Mesodermal cell (in vitro differentiated cells): ENCODE measurements around the gene GABPB1.

Experiments
- H3K27ac ChIP-seq: 2 replicates; pipeline ENCODE4 v1.7.0; 2013; ENCODE audit warnings: mild to moderate bottlenecking, low read depth, low read length, moderate library complexity; ENCODE audit not compliant: severe bottlenecking
- H3K36me3 ChIP-seq: 2 replicates; pipeline ENCODE4 v1.7.1; 2013; ENCODE audit warnings: mild to moderate bottlenecking, low read length, moderate library complexity; ENCODE audit not compliant: control insufficient read depth, insufficient read depth
- H3K4me1 ChIP-seq: one replicate; pipeline ENCODE4 v1.7.1; 2013; ENCODE audit warnings: mild to moderate bottlenecking, low read length; ENCODE audit not compliant: insufficient read depth, control insufficient read depth, poor library complexity, severe bottlenecking
- H3K4me3 ChIP-seq: 2 replicates; pipeline ENCODE4 v1.7.0; 2013; ENCODE audit warnings: low read length, control low read depth, mild to moderate bottlenecking; ENCODE audit not compliant: insufficient read depth, poor library complexity, severe bottlenecking; ENCODE audit errors: extremely low read depth
- H3K9me3 ChIP-seq: 2 replicates; pipeline ENCODE4 v1.7.1; 2013; ENCODE audit warnings: mild to moderate bottlenecking, low read length, moderate library complexity; ENCODE audit not compliant: control insufficient read depth
- WGBS, 2 experiments: methylation state at CpG; one replicate each; pipeline ENCODE4 v1.1.5; 2013; ENCODE audit warnings: missing lambda C conversion rate in 2 of 2; ENCODE audit not compliant: insufficient coverage in 2 of 2; 5-methylcytosine and 5-hydroxymethylcytosine counted together

GABPB1 gene

GRCh38 chr15:50227076-50227475 lies 127.9 kb downstream of the GABPB1 start:
- no peaks in the 10 kb centered on the region for H3K4me1 ChIP-seq
- no peaks in the 10 kb centered on the region for H3K9me3 ChIP-seq
- H3K36me3 ChIP-seq: no peaks in the 10 kb centered on the region
- H3K4me3 ChIP-seq: no peak overlapping the region
- no peak overlapping the region for H3K27ac ChIP-seq
- 93 to 95% methylated on average over 4 of the region's 5 CpGs for WGBS, 2 experiments

GRCh38 chr15:50225938-50226337 lies 129.1 kb downstream of the GABPB1 start:
- no peaks in the 10 kb centered on the region for H3K9me3 ChIP-seq
- WGBS, 2 experiments: 100% methylated on average over 1 of the region's 3 CpGs; no CpG with 5 or more reads in 1 of the 2 experiments
- no peaks in the 10 kb centered on the region for H3K4me1 ChIP-seq
- no peak overlapping the region for H3K4me3 ChIP-seq
- H3K36me3 ChIP-seq: no peaks in the 10 kb centered on the region
- H3K27ac ChIP-seq: no peak overlapping the region
